NCI-H526 treated with DMSO at 0.1 percent for 48 hours (cell line): ENCODE data around the gene GRIN2C.

ENCODE experiments used
- DNase-seq: peaks from one replicate; lab custom pipeline; 2025; lab: John Stamatoyannopoulos, UW

GRIN2C gene

DNA sequence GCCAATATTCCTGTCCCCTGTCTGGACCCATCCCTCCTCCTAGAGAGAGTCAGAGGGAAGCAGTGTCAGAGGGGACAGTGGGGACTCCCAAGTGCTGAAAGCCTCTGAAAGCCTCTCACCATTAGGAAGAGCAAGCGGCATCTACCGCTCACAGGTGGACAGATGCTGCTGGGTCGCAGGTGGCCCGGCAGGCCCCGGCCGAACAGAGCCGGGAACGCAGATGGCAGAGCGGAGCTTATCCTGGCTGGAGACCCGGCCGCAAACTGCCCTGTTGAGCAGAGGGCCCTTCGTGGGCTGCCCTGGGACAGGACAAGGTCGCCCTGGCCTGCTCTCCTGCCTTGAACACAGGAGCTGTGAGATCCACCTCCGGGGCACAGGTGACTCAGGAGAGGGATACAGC, 60.6 kb downstream of the GRIN2C start:
- DNase-seq: no peak

- DNase-seq: no peak
Measured at GRCh38 chr17:74798239-74798707, 61.4 kb downstream of the GRIN2C start.

- no peak for DNase-seq
Measured at GRCh38 chr17:74797824-74798223, 61.9 kb downstream of the GRIN2C start.

DNA sequence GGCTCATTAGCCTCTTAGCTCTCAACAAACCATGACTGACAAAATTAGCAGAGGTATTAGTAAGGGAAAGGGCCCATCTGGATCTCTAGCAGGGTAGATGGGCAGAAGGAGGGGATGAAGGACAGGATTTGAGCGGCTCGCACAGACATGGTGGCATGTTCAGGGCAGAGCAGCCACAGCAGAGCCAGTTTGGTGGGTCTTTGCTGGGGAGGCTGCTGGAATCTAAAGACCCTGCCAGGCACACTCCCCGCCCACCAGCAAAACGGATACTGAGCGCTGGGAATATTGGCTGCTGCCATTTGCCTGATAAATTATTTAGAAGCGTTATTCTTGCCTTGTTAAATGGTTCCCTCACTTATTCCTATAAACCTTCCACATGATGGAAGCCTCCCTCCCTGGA, 62.8 kb downstream of the GRIN2C start:
- no peak for DNase-seq

- no peak for DNase-seq
Measured at GRCh38 chr17:74796211-74796610, 63.5 kb downstream of the GRIN2C start.

DNA sequence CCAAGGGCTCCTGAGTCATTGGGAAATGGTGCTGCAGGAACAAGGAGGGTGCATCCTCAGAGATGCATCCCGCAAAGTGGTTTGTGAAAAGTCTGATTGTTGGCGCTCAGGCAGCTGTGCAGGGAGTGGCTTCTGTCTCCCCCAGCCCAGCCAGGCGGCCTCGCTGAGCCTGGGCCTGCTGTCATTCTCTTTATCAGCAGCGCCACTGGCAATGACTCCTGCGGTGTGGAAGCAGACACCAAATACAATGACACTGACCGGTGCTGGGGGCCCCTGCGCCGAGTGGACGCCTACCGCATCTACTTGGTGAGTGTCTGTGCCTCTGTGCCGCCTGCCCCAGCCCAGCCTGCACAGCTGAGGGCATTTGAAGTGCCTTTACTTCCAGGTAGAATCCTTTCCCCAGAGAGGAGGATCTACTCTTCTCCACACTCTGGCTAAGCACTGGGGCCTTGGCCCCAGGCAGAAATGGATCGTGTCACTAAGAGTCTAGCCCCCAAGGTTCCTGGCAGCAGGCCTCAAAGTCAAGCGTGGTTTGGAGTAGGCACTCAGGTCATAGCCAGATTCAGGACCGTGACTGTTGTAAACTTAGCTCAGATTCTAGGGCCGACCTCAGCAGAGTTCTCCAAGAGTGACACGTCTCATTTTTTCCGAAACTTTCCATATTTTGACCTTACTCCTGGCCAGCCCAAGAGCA, 64.2 kb downstream of the GRIN2C start:
- no peak for DNase-seq

DNA sequence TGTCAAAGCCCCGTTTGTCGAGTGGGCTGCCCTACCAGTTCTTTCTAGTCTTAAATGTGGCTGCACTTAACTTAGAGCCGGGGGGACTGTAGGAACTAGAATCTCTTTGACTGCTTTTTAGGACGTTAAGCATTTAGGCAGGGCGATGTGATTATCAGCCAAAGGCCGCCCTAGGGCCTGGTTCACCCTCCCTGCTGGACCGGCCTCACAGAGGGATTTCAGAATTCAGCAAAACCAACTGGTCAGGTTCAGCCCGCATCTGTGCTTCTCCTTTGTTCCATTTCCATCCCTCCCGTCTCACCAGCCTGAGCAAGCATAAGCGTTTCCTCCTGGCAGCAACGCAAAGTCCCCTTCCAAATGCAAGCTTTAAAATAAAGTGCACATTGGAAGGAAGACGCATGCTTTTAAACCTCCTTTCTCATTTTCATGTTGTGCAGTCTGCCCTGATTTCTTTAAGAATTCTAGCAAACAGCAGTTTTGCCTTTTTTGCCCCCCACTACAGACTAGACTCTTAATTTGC, 67.0 kb downstream of the GRIN2C start:
- no peak for DNase-seq
